ENCODE data around the gene EMILIN2.
A peak's percentile ranks its signal among the peaks of the same experiment; 100 is the strongest.

Gene EMILIN2

DNA sequence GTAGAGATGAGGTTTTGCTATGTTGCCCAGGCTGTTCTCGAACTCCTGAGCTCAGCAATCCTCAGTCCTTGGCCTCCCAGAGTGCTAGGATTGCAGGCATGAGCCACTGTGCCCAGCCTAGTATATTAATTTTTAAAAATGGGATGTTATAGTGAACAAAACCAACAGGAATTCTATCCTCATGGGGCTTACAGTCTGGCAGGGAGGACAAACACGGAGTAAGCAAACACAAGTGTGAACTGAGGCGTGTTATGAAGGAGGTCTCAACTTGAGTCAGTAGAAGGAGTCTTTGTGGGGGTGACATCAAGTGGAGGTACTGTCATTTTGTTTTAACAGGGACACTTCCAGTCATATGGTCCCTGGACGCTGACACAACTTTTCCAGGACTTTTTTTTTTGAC lies 33.1 kb downstream of the EMILIN2 start:
- DNase-seq, result no peak

GRCh38 chr18:2880473-2880872 lies 33.7 kb downstream of the EMILIN2 start:
- no peak for DNase-seq

- DNase-seq, result no peak
Measured at GRCh38 chr18:2881088-2881839, 34.5 kb downstream of the EMILIN2 start.

GRCh38 chr18:2881840-2882195 lies 35.0 kb downstream of the EMILIN2 start:
- no peak for DNase-seq

- DNase-seq, result no peak
Measured at GRCh38 chr18:2882201-2882600, 35.4 kb downstream of the EMILIN2 start.

- peak; percentile 3 for DNase-seq
Measured at GRCh38 chr18:2883076-2883735, 36.4 kb downstream of the EMILIN2 start.

- no peak for DNase-seq
Measured at GRCh38 chr18:2884706-2885285, 38.0 kb downstream of the EMILIN2 start.

GRCh38 chr18:2887470-2887869 lies 40.7 kb downstream of the EMILIN2 start:
- DNase-seq, result no peak

GRCh38 chr18:2889761-2890192 lies 43.0 kb downstream of the EMILIN2 start:
- no peak for DNase-seq

DNA sequence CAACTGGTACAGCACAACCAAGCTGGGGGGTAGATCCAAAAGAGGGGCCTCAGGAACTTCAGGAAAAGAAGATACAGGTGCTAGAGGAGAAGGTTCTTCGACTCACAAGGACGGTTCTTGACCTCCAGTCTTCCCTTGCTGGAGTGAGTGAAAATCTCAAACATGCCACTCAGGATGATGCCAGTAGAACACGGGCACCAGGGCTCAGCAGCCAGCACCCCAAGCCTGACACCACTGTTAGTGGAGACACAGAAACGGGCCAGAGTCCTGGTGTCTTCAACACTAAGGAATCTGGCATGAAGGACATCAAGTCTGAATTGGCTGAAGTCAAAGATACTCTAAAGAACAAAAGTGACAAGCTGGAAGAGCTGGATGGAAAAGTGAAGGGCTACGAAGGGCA lies 43.8 kb downstream of the EMILIN2 start:
- no peak for DNase-seq

DNA sequence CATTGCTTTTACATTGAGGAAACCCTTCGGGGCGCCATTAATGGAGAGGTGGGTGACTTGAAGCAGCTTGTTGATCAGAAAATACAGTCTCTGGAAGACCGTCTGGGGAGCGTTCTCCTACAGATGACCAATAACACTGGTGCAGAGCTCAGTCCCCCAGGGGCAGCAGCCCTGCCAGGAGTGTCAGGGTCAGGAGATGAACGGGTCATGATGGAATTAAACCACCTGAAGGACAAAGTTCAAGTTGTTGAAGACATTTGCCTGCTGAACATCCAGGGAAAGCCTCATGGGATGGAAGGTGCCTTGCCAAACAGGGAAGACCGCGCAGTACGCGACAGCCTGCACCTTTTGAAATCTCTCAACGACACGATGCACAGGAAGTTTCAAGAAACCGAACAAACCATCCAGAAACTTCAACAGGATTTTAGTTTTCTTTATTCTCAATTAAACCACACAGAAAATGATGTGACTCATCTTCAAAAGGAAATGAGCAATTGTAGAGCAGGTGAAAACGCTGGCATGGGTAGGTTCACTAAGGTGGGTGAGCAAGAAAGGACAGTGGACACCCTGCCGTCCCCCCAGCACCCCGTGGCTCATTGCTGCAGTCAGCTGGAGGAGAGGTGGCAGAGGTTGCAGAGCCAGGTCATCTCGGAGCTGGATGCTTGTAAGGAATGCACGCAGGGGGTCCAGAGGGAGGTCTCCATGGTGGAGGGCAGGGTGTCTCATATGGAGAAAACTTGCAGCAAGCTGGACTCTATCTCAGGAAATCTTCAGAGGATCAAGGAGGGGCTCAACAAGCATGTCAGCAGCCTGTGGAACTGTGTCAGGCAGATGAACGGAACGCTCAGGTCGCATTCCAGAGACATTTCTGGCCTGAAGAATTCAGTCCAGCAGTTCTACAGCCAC lies 45.0 kb downstream of the EMILIN2 start:
- DNase-seq, result no peak

DNA sequence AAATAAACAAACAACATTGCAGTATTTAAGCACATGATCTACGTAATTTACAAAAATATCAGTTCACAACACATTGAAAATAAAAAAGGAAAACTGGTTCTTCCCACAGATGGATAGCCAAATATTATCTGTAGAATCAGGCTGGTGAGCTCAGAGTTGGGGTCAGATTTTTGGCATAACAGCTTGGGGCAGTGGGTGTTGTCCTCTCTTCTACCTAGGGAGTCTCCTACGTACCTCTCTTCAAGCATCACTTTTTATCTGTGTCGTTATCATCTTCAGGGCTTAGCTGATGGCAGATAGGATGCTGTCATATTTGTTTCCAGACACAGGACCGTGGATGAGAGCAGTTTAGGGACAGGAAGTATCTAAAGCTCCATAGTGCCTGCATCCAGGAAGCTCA lies 46.2 kb downstream of the EMILIN2 start:
- DNase-seq, result no peak

DNA sequence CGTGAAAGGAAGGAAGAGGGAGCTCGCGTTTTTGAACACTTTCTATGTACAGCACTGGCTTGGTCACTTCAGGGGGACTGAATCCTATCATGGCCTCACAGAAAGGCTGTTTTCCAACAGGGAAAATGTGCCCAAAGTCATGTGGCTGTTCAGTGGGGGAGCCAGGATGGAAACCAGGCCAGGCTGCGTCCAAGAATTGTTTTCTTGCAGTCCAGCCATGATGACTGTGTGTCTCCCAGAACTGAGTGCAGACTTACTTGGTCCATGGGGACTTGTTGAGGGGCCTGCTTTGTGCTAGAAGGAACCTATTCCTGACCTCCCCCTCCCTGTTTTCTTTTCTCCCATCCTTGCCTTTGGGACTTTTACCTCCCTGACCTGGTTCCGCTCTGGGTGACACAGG lies 46.9 kb downstream of the EMILIN2 start:
- DNase-seq, result no peak

GRCh38 chr18:2894131-2894840 lies 47.5 kb downstream of the EMILIN2 start:
- DNase-seq, result no peak

DNA sequence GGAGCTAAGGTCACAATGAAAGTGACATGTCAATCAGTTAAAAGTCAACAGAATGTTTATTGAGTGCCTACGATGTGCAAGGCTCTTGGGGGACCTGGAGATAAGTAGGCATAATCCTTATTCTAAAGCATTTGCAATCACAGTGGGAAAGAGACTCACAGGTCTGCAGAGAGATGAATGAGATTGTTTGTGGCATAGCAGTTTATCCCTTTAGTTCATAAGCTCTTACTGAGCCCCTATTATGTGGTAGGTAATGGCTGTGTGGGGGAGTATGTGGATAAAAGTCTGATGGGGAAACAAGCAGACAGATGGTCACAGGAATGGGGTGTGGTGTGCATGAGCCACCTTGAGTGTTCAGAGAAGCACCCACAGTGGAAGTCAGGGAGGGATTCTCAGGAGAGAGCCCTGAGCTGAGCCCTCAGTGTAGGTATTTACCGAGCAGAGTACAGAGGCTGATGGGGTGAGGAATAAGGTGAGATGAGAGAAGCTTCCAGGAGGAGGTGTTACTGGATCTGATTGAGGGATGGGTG lies 48.1 kb downstream of the EMILIN2 start:
- no peak for DNase-seq

DNA sequence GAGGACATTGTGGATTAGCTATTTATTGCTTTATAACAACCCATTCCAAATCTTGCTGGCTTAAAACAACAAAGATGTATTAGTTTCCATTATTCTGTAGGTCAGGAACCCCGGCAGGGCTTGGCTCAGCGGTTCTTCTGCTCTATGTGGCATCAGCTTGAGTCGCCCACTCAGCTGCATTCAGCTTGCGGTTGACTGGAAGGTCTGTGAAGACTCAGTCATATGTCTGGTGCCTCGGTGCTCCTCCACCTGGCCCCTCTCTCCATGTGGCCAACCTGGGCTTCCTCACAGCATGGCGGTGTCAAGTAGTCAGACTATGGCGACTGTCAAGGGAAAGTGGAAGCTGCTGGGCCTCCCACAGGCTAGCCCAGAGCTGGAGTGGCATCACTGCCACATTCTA lies 48.6 kb downstream of the EMILIN2 start:
- no peak for DNase-seq

DNA sequence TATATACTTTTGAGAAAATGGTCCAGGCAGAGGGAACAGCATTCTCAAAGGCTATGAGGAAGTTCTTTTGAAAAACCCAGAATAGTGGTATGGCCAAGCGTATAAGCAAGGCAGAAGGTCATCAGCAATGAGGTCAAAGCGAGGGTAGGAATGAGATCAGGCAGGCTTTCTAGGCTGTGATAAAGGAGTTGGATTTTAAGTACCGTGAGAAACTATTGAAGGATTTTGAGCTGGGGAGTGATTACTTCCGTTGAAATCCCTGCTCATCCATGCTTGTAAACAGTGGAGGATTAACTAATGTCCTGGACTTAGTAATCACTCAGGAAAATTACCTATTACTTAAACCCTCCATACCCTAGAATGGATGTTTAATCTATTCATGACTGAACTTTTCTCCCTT lies 50.2 kb downstream of the EMILIN2 start:
- no peak for DNase-seq

GRCh38 chr18:2897448-2898185 lies 50.8 kb downstream of the EMILIN2 start:
- DNase-seq, result no peak

GRCh38 chr18:2898186-2898640 lies 51.4 kb downstream of the EMILIN2 start:
- no peak for DNase-seq

DNA sequence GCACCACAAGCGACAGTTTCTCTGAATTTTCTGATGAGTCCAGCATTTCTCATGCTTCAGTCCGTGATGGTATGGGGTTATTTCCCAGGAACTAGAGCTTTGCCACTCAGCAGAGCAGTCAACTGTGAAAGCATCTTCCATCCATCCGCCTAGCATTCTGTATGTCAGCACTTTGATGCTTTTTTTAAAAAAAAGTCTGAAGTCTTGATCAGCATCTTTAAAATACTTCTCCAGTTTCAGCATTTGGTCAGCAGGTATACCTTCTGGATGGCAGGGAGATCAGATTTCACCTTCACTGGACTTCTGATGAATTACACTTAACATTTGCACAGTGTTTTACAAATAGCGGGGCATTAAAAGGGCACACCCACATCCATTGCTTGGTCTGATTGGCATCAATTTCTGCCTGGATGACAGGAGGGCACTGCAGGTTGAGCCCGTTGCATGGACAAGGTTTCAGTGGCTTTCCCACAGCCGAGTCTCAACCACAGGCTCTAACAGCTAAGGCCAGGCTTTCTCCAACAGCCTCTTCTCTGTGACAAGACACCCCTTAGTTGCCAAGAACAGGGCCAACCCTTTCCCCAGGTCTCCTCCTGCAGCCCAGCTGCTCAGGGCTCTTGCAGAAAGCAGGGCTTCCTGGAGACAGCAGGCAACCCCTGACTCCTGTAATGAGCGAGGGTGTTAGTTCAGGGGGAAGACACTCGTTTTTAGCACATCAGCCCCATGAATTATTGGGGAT lies 54.0 kb downstream of the EMILIN2 start:
- DNase-seq, result no peak

All from NK-92 treated with Interleukin-12 subunit alpha and Interleukin-12 subunit beta, amount 100 ng/mL, for 24 hours (cell line).